ENCODE measurements around the gene ZNF445. TPM values are rescaled to one million over a fixed set of nuclear protein-coding genes. Genes with fewer than 3 reads are reported as not detected.

The ZNF445 gene
- 1.9 to 2.7 TPM (median 2.2 TPM) in 5 replicates for total RNA-seq (2022; extraction: Qiagen RNA extraction)

GRCh38 chr3:44477312-44478030 lies at the start of gene ZNF445:
ZNF445 (minus strand) TSS chr3:44477670; CDS start chr3:44455549, 22,121 bp downstream.

Other genes starting within 250 kb of the ZNF445 start
- not detected in 5 replicates for gene TOPAZ1, start 235.8 kb downstream of the ZNF445 start, total RNA-seq (2022; extraction: Qiagen RNA extraction)
- 7.0 to 8.3 TPM (median 7.5 TPM) in 5 replicates for gene TCAIM, start 138.9 kb downstream of the ZNF445 start, total RNA-seq (2022; extraction: Qiagen RNA extraction)
- gene ZKSCAN7, start 77.5 kb upstream of the ZNF445 start, total RNA-seq (2022; extraction: Qiagen RNA extraction), result not detected in 5 replicates
- not detected in 5 replicates for gene ZNF660, start 107.3 kb upstream of the ZNF445 start, total RNA-seq (2022; extraction: Qiagen RNA extraction)
- 1.3 to 2.4 TPM (median 1.7 TPM) in 5 replicates for gene ZNF197, start 147.4 kb upstream of the ZNF445 start, total RNA-seq (2022; extraction: Qiagen RNA extraction)
- gene ZNF35, start 171.1 kb upstream of the ZNF445 start, total RNA-seq (2022; extraction: Qiagen RNA extraction), result 5.1 to 6.7 TPM (median 5.2 TPM) in 5 replicates
- 1.2 to 2.2 TPM (median 1.5 TPM) in 5 replicates for gene ZNF502, start 235.0 kb upstream of the ZNF445 start, total RNA-seq (2022; extraction: Qiagen RNA extraction)